Measurements from ENCODE around the gene IRX4.

IRX4 gene

GRCh38 chr5:1867815-1868143 lies 14.9 kb downstream of the IRX4 start:
- no peak overlapping the region for H3K4me3 ChIP-seq (replicated peaks in 1 of 2; ENCODE audit: low read depth in 2 of 2, low read length in 2 of 2)
- TF ChIP-seq, protein P1, sequence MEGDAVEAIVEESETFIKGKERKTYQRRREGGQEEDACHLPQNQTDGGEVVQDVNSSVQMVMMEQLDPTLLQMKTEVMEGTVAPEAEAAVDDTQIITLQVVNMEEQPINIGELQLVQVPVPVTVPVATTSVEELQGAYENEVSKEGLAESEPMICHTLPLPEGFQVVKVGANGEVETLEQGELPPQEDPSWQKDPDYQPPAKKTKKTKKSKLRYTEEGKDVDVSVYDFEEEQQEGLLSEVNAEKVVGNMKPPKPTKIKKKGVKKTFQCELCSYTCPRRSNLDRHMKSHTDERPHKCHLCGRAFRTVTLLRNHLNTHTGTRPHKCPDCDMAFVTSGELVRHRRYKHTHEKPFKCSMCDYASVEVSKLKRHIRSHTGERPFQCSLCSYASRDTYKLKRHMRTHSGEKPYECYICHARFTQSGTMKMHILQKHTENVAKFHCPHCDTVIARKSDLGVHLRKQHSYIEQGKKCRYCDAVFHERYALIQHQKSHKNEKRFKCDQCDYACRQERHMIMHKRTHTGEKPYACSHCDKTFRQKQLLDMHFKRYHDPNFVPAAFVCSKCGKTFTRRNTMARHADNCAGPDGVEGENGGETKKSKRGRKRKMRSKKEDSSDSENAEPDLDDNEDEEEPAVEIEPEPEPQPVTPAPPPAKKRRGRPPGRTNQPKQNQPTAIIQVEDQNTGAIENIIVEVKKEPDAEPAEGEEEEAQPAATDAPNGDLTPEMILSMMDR (IDR thresholded peaks at IDR 0.05; ENCODE audit: low read depth, low read length): no peak
- DNase-seq (ENCODE audit: low read depth in 2 of 2): no peak

DNA sequence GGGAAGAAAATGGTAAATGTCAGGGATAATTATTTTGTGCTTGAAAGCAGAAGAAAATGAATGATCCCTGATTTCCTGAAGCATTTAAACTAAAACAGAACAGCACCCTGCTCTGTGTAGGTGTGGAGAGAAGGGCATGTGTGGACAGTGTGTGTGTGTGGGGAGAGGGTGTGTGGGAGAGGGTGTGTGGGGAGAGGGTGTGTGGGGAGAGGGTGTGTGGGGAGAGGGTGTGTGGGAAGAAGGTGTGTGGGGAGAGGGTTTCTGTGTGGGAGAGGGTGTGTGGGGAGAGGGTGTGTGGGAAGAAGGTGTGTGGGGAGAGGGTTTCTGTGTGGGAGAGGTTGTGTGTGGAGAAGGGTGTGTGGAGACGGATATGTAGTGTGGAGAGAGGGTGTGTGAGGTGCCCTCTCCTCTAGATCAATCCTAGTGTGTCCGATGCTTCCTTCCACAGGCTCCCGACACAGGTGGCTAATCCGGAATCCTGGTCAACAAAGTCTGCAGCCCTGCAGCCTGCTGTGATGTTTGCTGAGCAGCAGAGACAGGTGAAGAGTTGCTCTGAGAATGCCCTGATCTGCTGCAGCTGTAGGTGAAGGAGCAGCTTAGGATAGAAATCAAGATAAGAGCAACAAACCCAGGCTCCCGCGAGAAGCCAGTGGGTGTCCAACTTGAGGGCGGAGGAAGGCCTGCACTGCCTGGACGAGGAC lies 15.5 kb downstream of the IRX4 start:
- TF ChIP-seq, protein P1 (IDR thresholded peaks at IDR 0.05; ENCODE audit: low read depth, low read length): no peak
- no peak overlapping the region for H3K4me3 ChIP-seq (replicated peaks in 1 of 2; ENCODE audit: low read depth in 2 of 2, low read length in 2 of 2)
- no peak for DNase-seq (ENCODE audit: low read depth in 2 of 2)

GRCh38 chr5:1865948-1866347 lies 16.8 kb downstream of the IRX4 start:
- H3K4me3 ChIP-seq (replicated peaks in 1 of 2; ENCODE audit: low read depth in 2 of 2, low read length in 2 of 2): no peak overlapping the region
- DNase-seq (ENCODE audit: low read depth in 2 of 2): no peak
- TF ChIP-seq, protein P1 (IDR thresholded peaks at IDR 0.05; ENCODE audit: low read depth, low read length): no peak

DNA sequence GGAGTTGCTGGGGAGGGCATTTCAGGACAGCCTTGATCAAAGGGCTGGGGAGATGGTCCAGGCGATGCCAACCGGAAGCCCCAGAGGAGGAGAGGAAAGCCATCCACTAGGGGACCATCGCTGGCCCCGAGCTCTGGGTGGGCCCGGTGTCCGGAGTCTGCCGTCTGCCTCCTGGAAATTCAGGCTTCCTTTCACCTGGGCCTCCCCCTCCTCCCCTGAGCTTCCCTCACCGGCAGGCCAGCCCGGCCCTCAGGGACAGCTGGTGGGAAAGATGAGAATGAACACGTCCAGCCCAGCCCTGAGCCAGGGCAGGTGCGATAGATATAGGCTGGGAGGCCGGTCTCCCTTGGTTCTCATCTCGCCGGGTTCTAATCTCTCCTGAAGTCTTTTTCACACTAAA lies 17.2 kb downstream of the IRX4 start:
- no peak for DNase-seq (ENCODE audit: low read depth in 2 of 2)
- TF ChIP-seq, protein P1 (IDR thresholded peaks at IDR 0.05; ENCODE audit: low read depth, low read length): no peak
- H3K4me3 ChIP-seq (replicated peaks in 1 of 2; ENCODE audit: low read depth in 2 of 2, low read length in 2 of 2): no peak overlapping the region

GRCh38 chr5:1864896-1865440 lies 17.8 kb downstream of the IRX4 start:
- no peak overlapping the region for H3K4me3 ChIP-seq (replicated peaks in 1 of 2; ENCODE audit: low read depth in 2 of 2, low read length in 2 of 2)
- TF ChIP-seq, protein P1 (IDR thresholded peaks at IDR 0.05; ENCODE audit: low read depth, low read length): no peak
- DNase-seq (ENCODE audit: low read depth in 2 of 2): no peak

- TF ChIP-seq, protein P1 (IDR thresholded peaks at IDR 0.05; ENCODE audit: low read depth, low read length): no peak
- DNase-seq (ENCODE audit: low read depth in 2 of 2): no peak
Measured at GRCh38 chr5:1860949-1861348, 21.8 kb downstream of the IRX4 start.

More at GRCh38 chr5:1860949-1861348, 21.8 kb downstream of the IRX4 start:
- H3K4me3 ChIP-seq (replicated peaks in 1 of 2; ENCODE audit: low read depth in 2 of 2, low read length in 2 of 2): no peak overlapping the region
